ENCODE data around the gene TBCD.

The TBCD gene

DNA sequence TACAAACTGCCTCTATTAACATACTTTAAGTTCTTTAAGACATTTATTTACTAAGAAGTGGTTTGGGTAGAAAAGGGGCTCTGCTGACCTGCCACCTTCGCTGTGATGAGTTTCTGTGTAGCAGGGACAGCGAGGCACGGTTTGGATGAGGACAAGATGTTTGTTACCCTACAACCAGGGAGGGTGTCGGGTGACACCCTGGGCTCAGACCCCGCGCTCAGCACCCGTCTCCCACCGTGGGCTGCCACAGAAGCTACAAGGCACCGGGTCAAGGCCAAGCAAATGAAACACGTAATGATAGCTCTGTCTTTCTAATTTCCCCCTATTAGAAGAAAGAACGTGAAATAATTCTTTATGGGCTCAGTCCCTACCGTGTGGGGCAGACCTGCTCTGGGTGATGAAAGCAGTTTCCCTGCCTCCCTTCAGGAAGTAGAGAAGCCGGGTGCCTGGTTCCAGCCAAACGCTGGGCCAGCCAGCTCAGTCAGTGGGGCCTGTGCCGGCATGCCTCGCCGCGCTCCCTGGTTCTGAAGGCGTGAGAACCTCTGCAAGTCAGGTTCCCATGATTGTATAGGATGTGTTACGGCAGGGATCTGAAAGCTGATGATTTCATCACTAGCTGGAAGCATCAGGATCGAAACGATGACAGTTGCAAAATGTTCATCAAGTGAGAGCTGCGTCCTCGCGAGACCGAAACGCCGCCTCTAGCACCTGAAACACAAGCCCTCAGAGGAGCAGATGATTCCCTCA lies 84.1 kb downstream of the TBCD start:
- DNase-seq, result no peak

DNA sequence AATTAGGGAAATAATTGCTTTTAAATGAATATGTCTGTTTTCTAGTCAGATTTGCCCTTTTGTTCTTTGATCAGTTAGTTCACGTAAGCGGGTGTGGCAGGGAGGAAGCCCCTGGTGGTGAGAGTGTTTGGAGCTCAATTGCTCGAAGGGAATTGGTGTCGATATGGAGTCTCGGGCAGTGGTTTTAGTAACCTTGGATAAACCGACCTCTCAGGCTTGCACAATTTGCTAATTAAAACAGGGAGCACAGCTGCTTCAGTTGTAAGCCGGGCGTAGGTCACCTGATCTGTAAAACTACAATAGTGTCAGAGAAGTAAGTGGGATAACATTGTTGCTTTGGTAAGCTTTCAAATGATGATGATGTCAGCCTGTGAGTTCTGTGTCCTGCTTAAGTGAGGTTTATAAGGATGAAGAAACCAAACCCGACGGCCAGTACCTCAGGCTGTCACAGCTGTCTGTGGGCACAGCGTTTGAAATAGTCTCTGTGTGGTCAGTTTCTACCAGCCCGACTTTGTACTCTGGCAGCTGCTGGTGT lies 85.0 kb downstream of the TBCD start:
- no peak for DNase-seq

DNA sequence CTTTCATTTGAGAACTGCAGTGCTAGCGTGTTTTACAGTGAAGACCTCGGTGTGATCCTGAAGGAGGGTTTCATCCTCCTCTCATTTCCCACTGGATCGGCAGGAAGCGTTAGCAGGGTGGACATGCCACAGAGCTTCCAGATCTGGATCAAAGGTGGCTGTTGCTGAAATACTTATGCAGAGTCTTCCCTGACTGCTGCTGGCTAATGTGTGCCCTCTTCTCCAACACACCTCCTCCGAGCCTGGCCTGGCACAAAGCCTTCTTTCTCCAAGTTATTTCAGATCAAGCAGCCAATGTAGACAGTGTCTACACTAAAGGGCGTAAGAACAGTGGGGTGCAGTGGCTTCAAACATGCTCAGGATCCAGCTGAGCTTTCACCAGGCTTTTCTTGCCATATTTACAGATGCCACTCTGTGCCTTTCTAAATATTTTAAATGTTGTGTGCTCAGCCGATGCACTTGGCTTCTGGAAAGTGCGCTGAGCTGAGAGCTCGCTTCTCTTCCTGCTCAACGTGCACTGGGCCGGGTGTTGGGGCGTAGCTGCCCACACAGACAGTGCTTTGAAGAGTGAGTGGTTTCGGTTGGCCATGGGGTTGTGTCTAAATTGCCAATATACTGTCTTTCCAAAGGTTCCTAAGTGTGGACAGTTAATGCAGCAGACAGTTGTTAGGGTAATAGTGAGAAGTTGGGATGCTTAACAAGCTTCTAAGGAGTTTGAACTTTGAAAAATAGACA lies 85.9 kb downstream of the TBCD start:
- DNase-seq, result no peak

DNA sequence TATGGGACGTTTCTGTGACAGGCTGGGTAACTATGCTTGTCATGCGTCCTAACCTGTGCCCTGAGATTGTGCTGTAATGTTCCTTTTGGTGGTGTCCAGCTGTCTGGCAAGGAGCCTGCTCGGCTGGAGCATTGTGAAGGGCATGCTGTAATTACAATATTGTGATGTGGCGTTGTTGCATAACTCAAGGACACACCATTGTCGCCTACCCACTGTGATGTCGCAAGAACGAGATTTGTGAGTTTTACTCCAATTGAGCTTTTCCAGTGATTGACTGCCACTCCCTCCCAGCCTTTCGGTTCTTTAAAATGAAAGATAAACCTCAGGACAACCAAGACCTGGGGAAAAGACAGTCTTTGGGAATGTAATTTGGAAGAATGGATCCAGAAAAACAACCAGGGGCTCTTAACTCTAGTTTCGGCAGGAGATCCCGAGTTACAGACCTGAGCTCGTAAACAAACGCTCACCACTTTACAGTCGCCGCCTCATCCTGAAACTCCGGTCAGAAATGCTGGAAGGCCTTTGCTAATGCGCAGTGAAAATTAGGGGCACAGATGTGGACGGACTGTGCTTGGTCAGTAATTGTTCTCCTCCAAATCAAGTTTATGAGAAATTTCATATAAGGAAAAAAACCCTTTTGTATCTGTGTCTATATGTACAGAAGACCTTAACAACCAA lies 86.7 kb downstream of the TBCD start:
- DNase-seq, result no peak

DNA sequence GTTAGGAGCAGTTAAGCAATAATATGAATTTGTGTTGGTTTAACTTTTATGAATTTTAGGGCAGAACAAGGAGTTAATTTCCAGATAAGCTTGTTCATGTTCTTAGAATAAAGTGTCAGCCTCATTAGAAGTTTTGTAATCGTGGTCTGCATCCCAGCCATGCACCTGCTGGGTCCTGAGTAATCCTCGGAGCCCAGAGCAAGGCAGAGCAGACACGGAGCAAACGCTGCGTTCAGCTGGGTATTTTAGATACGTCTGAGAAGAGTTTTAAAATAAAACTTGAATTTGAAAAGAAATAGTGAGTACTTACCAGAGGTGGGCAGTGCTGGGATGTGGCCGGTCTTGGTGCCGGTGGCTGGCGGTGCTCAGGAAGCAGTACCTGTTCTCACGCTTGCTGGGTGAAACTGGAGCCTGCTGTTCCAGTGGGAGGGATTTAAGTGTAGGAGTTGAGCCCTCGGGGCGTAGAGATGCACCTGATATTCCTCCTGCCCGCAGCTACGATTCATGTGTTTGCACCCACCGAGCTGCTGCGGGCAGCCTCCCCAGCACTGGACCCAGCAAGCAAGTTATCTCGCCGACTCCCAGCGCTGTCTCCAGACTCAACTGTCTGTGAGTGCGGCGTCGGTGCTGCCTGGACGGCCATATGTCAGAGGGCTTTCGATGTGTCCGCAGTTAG lies 87.9 kb downstream of the TBCD start, which contains the start of gene ZNF750:
ZNF750 (minus strand) TSS at position 406 of the 676 bp plus-strand sequence. CDS start 7,568 bp downstream, outside the sequence.
- no peak for DNase-seq

DNA sequence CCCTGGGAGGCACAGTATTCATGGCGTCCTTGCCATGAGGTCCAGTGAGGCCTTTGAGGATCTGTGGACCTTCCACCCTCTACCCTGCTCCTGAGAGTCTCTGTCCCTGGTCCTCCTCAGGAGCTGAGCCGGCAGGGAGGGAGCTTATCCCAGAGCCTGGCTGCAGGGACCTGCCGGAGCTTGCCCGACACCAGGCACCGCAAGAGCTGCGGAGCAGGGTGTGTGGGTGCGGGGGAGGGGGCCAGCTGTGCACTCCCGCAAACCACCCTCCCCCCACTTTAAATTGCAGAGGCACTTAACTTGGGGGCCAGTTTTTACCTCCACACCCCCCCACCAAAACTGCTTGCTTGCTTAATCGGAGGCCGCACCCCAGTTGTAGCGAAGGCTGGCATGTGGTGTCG lies 88.6 kb downstream of the TBCD start:
- DNase-seq, result no peak

DNA sequence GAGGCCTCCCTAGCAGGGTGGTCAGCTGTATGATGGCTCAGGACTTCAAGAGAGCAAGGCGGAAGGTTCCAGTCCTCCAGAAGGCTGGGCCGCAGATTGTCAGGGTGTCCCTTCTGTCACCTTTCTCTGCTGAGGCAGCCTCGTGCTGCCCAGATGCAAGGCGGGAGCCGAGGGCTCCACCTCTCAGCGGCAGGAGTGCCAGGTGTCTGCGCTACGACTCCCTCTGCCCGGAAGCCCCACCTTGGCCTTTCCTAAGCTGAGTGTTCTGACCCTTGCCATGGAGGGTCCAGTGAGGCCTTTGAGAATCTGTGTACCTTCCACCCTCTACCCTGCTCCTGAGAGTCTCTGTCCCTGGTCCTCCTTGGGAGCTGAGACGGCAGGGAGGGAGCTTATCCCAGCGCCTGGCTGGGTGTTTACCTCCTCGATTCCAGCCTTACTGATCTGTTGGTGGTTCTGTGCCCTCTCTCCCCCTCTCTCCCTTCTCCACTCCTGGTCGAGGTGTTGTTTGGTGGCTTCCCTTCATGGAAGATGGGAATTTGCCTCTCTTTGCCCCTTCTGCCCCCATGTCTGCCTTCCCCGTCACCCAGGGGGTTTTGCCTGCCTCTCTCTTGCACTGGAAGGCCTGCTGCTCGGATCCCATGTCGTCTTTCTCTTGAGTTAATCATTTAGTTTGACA lies 90.2 kb downstream of the TBCD start:
- no peak for DNase-seq

DNA sequence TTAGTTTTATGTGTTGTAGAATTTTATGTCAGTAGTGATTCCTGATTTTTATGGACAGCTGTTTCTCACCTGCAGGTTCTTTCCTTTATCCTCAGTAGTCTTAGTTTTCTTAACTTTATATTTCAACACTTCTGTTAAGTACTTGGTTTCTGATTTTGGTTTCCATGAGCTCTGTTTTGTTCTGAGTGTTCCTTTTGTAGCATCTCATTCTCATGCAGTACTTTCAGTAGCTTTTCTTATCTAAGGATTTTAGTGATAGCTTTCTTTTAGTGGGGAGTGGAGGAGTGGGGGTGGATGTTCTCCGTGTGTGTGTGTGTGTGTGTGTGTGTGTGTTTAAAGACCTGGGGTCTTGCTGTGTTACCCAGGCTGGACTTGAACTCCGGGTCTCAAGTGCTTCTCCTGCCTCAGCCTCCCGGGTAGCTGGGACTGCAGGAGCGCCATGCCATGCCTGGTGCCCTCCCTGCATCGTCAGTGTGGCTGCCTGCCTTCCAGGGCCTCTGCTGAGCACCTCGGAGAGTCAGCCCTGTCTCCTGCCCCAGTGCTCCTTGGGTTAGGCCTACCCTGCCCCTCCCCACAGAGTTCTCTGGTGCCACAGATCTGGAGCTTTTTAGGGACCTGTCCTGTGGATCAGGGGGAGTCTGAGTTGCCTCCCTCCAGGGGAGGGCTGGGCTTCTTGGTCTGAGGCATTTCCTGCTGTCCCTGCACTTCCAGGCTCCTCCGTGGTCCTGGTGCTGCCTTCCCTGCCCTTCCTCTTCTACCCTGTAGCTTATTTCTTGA lies 92.2 kb downstream of the TBCD start:
- no peak for DNase-seq

DNA sequence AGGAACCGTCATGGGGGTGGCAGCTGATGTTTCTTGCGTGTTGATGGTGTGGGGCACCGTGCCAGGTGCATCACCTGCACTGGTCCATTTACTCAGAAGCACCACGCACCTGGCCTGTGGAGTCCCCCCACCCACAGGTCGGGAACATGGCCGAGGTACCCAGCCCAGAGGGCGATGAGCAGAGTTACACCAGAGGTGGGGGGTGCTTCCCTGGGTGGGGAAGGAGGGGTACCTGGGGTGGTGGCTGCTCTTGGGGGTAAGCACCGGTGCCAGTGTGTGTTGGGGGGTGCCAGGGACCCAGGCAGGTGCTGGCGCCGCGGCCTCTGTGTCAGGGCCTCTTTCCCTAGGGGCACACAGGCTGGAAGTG lies 92.9 kb downstream of the TBCD start:
- no peak for DNase-seq

DNA sequence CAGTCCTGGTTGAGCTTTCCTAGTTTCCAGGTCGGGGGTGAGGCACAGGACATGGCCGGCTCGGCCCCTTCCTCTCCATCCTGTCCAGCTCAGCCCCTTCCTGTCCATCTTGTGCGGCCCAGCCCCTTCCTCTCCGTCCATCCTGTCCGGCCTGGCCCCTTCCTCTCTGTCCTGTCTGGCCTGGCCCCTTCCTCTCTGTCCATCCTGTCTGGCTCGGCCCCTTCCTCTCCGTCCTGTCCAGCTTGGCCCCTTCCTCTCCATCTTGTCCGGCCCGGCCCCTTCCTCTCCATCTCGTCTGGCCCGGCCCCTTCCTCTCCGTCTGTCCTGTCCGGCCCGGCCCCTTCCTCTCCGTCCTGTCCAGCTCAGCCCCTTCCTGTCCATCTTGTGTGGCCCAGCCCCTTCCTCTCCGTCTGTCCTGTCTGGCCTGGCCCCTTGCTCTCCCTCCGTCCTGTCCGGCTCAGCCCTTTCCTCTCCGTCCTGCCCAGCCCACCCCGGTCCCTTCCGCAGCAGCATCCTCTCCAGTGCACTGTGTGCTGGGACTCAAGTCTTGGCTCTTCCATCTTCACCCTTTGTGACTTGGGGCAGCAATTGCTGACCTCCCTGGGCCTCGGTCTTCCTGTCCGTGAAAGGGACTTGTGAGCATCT lies 93.4 kb downstream of the TBCD start:
- no peak for DNase-seq

DNA sequence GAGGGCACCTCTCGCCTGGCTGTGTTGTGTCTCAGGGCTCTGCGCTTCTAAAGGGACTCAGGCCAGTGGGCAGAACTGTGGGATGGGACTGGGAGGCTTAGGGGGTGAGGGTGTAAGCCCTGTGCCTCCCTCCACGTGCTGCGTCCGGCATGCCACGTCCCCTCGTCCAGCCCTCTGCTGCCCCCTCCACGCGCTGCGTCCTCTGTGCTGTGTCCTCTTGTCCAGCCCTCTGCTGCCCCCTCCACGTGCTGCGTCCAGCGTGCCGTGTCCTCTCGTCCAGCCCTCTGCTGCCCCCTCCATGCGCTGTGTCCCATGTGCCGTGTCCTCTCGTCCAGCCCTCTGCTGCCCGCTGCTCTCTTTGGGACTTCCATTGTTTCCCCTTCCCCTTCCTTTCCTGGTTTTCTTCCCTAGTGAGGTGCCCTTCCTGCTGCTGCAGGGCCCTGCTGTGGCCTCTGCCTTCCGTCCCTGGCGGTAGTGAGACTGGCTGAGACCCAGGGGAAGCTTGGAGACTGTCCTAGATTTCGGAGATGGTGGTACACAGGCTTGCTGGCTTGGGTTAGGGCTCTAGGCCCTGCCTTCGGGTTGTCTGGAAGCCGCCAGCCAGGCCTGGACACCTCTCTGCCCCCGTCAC lies 94.3 kb downstream of the TBCD start:
- DNase-seq, result no peak

DNA sequence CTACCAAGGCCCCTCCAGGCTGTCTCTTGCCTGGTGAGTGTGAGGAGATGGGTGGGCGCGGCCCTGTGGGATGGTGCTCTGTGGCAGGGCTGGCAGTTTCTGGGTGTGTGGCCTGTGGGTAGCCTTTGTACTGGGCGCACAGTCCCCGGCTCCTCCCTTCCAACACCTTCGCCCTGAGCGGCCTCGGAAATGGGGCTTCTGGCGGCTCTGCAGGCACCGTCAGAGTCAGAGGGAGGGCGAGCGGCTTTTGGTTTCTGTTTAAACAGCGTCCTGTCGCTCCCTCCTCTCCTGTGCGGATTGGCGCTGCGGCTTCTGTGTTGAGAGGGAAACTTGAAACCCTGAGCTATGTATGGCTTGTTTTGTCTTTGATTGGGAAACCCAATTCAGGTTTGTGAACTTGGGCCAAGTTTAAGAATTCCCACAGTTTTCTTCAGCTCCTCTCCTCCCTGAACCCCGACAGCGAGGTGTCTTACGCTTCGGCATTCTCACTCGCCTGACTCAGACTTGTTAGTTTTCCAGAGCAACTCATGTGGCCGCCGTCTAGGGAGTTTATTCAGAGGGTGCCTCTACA lies 96.2 kb downstream of the TBCD start:
- peak; percentile 28 for DNase-seq

DNA sequence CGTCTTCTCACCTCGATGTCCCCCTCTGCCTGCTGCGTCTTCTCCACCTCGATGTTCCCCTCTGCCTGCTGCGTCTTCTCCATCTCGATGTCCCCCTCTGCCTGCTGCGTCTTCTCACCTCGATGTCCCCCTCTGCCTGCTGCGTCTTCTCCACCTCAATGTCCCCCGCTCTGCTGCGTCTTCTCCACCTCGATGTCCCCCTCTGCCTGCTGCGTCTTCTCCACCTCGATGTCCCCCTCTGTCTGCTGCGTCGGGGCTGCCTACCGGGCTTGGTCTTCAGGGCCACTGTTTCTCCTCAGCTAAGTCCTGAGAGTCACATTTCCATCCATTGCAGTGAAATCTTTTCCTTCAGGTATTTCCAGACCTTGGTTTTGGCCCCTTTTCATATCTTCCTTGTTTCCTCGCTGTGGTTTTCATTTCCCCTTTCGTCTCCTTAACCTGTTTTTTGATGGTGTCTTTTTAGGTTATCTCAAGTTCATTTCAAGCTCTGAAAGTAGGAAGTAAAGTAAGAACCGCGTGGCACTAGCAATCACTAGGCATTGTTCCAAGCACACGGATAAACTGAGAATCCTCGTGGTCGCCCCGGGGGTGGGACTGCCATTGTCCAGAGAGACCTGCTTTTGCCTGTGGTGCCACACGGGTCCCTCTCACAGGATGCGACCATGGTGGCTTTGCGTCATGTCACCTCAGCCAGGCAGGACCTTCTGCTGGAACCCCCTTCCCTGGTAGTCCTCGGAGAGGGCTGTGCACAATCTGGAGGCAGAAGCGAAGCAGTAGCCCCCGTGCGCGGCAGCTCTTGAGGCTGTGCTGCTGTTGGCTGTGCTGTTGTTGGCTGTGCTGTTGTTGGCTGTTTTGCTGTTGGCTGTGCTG lies 97.4 kb downstream of the TBCD start:
- DNase-seq, result no peak

DNA sequence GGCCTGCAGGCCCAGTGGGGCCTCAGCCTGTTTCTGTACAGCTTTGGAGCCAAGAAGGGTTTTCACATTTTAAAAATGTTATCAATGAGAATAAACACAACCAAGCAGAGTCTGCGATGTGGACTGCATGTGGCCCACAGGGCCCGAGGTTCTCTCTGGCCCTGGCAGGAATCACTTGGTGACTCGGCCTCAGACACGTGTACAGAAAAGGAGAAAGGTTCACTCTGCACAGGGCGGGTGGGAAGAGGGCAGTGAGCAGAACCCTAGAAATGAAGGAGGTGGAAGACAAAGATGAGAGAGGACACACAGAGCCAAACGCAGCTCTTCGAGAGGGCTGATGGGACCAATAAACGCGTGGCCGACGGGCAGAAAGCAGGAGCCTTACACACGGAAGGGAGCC lies 99.5 kb downstream of the TBCD start:
- DNase-seq, result no peak

DNA sequence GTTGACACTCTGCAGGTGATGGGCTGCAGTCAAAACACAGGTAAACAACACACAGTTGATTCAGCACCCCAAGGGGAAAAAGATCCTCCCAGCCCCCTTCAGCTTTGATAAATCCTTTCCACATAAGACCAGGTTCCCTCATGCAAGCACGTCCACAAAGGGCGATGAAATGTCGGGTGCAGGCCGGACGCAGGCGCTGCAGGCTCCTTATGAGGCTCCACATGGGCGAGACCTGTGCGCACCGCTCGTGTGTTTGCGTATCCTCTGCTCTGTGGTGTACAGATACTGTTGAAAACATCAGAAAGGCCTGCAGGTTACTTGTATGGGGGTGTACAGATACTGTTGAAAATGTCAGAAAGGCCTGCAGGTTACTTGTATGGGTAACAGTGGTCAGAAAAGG lies 102.4 kb downstream of the TBCD start:
- DNase-seq, result no peak

DNA sequence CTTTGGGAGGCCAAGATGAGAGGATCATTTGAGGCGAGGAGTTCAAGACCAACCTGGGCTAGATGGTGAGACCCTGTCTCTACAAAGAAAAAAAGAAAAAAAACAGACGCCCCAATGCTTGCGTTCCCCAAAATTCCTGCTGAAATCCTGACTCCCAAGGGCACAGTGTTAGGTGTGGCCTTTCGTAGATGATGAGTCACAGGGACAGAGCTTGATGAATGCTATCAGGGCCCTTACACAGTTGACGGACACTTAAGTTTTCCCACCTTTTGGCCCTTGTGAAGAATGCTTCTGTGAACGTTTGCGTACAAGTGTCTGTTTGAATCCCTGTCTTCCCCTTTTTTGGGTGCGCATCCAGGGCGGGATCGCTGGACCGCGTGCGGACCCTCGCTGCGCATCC lies 104.5 kb downstream of the TBCD start:
- DNase-seq, result no peak

DNA sequence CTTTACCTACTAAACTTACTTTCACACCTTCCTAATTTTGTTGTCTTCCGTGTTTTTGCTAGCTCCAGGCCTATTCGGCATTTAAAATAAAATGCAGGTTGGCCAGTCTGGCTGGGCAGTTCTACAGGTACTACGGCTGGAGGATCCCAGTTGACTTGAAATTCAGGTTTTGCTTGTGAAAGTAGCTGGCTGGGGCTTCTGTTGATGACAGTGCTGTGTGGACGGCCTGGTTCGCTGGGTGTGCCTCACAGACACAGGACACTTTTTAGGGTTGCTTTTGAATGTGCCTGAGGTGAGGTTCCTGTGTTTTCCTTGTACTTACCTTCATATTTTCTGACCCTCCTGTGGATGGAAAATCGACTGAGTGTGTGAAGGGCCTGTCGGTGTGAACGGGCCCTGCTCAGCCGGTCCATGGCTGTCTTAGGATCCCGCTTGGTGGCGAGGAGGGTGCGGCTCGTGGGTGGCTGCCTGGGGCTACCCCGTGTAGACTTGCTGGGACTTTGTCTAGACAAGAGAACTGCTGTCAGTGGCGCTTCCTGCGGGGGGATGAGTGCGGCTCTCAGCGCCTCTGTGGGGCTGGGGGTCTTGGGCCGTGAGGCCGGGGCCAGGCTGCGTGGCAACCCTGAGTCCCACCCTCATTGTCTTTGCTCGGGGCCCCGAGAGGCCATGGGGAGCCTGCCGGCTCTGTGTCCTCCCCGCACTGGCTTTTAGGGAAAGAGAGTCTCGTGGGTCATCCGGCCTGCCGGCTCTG lies 106.7 kb downstream of the TBCD start:
- peak; percentile 46 for DNase-seq
